K562 (cell line): Measurements from ENCODE around the gene LRP1. TPM values are rescaled to one million over a fixed set of nuclear protein-coding genes. Genes with fewer than 3 reads are reported as not detected.

Experiments
- REST ChIP-seq, 2 experiments: fragments of 450-650 bp; formaldehyde crosslinking in 1 of 2; IDR thresholded peaks; 2 replicates each; pipeline versions ENCODE4 v1.4.0 to v1.6.1; 2014 to 2020; ENCODE audit warnings: mild to moderate bottlenecking in 2 of 2, borderline replicate concordance in 1 of 2, low read depth in 1 of 2
- polyA plus RNA-seq, 8 experiments: library from polyadenylated mRNA; depleted of rRNA in 4 of 8; stranded (reverse) in 5 of 8; unstranded in 3 of 8; fragments of >200 nt; fragmentation: Nextera tagmentation in 2 of 8; fragmentation: Illumina TruSeq in 1 of 8; extraction: Ambion mirVana in 2 of 8; extraction: Trizol in 1 of 8; gene quantifications; 2 replicates each; pipeline versions ENCODE4 v1.2.1 to v1.2.3, GENCODE V29; 2011 to 2014; ENCODE audit warnings: inconsistent platforms in 1 of 8, missing spikeins in 1 of 8
- total RNA-seq, 7 experiments: library from RNA; depleted of rRNA in 6 of 7; stranded (reverse); fragments of >200 nt in 6 of 7; fragmentation: Illumina TruSeq in 2 of 7; extraction: Trizol in 2 of 7; gene quantifications; 2 replicates each; pipeline versions ENCODE4 v1.2.1 to v1.2.3, GENCODE V29; 2011 to 2021; ENCODE audit warnings: low replicate concordance in 1 of 7

The LRP1 gene
- total and polyA plus RNA-seq, 9 of the 15 experiments (the other 6 are each of a cell fraction or from before 2014, with no cell fraction given): 0.04 to 0.64 (median 0.19) TPM; not detected in 2

DNA sequence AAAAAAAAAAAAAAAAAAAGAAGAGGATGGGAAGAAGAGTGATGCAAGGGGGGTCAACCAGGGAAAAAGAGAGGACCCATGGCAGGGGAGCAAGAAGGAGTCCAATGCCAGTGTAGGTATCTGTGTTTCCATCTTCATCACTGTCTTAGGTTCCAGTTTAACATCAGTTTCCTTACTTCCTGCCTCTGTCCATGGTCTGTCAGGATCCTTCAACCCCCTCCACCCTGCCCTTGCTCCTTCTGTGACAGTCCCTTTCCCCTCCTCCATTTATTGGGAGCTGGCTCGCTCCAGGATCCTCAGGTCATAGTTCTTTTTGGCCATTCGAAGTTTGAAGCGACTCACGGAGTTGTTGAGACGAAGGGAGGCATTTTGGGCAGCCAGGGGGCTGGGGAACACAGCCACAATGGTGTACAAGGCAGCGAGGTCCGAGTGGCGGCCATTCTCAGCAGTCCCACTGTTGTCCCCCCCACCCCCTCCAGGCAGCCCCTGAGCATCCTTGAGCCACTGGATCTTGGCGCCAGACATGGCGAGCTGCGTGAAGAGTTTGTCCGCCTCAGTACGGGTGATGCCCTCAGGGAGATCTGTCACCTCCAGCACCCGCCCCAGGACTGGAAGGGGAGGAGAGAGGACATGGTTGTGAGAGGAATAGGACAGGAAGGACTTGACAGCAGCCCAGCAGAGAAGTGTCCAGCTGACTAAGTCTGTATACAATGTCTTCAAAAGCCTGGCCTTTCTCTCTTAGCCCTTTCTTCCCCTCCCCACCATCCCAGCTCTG, 126.4 kb downstream of the LRP1 start (continued):
- TF ChIP-seq REST (IDR thresholded peaks at IDR 0.05; ENCODE audit: borderline replicate concordance) (peak; percentile 65), REST (CRISPR knock-in tag; IDR thresholded peaks at IDR 0.05; ENCODE audit: low read depth) (no peak)
